CD4-positive, alpha-beta T cell treated with Interleukin-10 for 1 hour (primary cell): Measurements from ENCODE around the gene CDH4.
A peak's percentile ranks its signal among the peaks of the same experiment; 100 is the strongest.
"Not testable (repeated sequence)": the region's sequence is repeated elsewhere in the genome, so short reads cannot be mapped to it uniquely, and the experiment has no call there.

Source experiments
- DNase-seq: peaks from one replicate; pipeline ENCODE4 v3.0.0-alpha.2; 2020

The CDH4 gene

DNA sequence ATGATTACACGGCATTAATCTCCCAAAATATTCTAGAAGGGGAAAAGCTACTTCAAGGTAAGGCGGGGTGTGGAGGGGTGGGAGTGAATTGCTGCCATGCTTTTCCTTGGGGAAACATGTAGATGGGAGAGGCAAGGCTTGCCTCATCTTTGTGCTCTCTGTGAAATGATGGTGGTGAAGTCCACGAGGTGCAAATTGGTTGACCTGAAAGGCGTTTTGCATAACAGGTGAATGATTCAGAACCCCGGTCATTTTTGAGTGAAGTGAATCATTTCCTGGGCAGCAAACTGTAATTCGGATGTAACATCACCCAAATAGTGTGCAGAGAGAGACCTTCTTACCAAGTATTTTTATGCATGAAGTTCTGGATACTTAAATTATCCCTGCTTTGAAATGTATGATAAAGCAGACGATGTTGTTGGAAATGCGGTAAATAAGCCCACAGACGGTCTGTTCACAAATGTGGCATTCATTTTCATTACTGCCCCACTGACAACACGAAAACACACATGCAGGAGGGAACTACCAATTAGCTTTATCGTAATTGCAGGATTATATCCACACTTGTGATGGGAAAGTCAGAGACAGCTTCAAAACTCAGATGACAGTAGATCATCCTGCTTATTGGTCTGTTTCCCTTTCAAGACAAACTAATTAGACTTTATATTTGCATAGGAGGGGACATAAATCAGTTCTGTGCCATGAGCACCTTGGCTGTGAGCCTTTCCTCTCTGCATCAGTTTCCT lies 3.0 kb downstream of the CDH4 start:
- DNase-seq, result no peak

DNA sequence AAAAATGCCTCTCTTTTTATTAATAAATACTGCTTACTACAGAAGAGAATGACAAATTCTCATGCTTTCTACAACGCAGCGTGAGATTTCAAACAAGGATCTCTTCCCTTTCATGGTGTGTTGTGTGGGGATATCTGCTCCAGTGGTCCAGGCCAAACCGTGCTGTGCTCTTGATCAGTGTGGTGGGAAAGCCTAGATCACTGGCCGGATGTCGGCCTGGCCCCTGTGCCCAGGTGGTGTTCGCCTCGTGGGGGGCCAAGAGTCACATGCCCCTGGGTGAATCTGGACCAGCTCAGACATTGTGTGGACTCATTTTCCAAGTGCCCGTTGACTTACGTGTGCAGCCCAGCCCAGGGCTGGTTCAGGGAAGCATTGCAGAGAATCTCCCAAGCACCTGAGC lies 4.3 kb downstream of the CDH4 start:
- DNase-seq, result no peak

DNA sequence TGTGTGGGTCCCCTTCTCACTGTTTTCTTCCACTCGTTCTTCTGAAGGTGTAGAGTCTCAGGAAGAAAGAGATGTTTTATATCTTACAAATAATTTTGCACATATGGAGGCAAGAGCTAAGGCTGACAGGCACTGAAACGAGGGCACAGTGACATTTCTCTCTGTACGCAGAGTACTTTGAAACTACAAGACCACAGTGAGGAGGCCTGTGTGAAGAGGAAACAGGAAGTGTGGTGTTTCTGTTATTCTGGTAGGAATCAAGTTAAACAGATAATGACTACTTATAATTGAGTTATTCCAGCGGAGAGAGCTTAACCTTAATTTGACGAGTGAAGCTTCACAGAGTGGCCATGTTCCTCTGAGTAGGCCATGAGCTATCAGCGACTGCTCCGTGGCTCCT lies 4.8 kb downstream of the CDH4 start:
- no peak for DNase-seq

DNA sequence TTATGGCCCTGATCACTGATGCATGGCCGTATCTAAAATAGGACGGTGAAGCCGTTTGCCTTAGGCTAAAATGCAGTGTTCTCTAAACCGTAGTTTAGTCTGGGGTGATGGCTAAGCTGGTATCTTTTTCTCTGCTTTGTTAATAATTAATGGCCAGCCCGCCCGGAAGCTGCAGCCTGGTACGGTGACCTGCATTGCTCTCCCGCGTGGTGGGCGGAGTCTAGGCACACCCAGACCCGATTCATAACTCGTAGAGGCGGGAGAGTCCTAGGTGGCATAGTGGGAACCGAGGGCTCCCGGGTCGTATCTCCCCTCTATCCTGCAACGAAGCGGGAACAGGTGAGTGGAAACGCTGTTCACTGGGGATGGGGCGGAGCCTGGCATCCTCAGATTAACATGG lies 5.5 kb downstream of the CDH4 start:
- DNase-seq, result no peak

DNA sequence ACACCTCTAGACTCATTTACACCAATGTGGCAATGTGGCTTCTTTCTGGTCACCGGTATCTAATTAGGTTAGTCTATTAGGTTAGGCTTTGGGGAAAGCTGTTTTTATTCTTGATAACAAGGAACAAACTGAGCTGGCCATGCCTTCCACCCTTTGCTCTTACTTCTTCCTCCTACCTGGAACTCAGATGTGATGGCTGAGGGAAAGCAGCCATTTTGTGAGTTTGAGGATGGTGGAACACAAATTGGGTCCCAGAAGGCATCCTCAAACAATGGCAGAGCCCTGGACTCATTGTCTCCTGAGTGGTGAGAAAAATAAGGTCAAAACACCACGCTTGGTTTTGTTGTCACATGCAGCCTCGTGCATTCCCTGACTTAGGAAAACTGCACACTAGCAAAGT lies 7.7 kb downstream of the CDH4 start:
- no peak for DNase-seq

DNA sequence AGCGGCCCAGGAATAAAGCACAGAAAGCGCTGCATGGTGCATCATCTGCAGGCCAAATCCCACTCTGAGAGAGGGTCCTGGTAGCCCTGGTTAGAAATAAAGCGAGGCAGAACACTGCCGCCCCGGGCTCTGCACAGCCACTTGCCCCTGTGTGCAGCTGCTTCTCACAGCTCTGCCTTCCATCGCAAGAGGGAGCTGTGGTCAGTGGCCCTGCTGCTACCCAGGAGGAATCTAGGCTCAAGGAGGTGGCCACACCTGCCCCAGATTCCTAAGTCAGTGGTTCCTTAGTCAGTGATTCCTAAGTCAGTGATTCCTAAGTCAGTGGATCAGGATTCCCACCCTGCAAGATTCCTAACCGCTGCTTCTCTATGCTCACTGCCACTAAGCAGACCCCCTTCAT lies 8.8 kb downstream of the CDH4 start:
- DNase-seq, result no peak

DNA sequence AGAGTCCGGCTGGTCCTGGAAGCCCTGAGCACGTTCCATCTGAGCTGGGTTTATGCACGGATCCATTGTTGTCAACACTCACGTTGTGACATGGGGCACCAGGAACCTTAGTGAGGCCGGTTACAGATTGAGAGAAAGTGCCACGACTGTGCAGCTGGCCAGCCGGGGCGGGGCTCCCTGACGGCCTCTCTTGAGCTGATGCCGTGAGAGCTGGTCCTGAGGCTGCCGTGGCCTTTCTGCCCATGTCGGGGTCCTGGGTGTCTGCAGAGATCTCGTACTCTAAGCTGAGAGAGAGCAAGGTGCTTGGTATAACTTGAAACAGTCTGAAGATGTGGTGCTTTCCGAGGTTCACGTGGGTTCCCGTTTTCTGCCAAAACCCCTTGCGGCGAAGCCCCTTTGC lies 10.0 kb downstream of the CDH4 start:
- DNase-seq, result no peak

DNA sequence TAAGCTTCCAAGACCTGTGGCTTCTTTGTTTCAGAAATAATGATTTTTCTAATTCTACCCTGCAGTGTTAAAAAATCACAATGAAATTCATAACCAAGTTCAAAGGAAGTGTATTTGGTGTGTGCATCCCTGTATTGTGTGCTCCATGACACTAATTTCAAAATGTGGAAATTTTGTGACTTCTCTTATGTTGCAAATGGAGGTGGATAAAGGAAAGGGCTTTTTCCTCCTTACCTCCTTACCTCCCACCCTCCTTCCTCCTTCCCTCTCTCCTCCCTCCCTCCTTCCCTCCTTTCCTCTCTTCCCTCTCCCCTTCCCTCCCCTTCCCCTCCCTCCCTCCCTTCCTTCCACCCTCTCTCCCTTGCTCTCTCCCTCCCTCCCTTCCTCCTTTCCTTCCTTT lies 10.5 kb downstream of the CDH4 start:
- no peak for DNase-seq

DNA sequence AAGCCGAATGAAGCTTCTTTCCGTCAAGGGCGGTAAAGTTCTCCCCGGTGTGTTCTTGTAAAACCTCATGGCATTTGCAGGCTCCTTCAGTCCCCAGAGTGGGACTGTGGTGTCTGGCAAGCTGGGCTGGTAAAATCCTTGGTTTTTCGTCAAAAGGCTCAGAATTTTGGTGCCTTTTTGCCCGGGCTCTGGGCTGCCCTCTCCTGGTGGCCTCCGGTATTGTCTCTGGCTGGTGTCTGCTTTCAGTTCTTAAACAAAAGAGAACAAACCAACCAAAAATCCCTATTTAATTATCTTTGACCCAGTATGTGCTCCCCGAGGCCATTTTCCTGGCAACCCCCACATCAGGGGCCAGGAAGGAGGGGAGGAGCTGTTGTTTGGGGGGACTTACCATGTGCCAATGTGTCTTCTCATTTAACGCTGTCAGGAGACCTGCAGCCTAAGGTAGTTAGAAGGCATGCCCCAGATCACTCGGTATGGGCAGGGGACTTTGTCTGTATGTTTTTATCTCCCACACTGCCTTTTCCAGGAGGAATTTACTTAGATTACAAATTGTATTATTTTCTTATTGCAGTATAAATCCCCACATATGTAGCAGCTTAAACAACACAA lies 11.1 kb downstream of the CDH4 start:
- peak; percentile 20 for DNase-seq

DNA sequence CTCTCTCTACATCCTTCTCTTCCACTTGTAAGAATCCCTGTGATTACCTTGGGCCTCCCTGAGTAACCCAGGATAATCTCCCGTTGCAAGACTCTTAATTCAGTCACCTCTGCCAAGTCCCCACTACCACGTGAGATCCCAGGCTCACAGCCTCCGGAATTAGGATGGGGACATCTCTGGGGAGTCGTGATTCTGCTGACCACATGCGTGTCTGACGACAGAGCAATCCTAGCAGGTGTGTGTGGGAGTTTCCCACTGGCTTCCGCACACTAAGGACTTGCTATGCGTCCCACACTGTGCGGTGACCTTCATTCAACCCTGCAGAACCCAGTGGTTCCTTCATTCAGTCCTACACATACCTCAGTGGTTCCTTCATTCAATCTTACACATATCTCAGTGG lies 11.9 kb downstream of the CDH4 start:
- DNase-seq, result no peak

DNA sequence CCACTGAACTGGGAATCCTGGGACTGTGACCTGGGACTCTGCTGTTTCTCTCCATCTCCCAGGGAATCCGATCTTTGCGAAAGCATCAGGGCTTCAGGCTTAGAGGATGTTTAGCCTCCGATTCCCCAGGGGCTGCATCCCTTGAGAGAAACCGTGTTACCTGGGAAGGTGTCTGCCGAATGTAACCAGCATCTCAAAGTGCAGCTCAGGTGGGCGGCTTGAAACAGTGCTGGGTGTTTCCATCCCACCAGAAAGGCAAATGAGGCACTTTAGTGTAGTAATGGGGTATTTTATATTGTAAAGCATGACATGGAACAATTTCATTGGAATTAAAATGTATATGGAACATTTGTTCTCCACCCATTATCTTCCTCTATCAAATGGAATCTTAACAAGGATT lies 15.2 kb downstream of the CDH4 start:
- DNase-seq, result no peak

DNA sequence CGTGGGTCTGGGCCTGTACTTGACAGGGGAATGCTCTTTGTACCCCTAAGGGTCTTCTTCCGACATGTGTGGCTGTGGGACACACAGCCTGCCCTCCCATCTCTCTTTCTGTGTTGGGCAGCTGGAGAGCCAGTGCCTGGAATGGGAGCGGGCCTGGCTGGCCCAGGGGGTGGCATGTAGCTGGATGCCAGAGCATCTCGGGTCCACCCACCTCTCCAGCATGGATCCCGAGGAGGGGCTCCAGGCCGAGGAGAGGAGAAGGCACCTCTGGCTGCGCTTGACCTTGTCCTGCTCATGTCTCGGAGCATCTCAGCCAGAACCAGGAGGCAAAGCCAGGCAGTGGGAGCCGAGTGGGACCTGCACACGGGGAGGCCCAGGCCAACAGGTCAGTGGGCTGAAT lies 16.0 kb downstream of the CDH4 start:
- DNase-seq, result no peak

DNA sequence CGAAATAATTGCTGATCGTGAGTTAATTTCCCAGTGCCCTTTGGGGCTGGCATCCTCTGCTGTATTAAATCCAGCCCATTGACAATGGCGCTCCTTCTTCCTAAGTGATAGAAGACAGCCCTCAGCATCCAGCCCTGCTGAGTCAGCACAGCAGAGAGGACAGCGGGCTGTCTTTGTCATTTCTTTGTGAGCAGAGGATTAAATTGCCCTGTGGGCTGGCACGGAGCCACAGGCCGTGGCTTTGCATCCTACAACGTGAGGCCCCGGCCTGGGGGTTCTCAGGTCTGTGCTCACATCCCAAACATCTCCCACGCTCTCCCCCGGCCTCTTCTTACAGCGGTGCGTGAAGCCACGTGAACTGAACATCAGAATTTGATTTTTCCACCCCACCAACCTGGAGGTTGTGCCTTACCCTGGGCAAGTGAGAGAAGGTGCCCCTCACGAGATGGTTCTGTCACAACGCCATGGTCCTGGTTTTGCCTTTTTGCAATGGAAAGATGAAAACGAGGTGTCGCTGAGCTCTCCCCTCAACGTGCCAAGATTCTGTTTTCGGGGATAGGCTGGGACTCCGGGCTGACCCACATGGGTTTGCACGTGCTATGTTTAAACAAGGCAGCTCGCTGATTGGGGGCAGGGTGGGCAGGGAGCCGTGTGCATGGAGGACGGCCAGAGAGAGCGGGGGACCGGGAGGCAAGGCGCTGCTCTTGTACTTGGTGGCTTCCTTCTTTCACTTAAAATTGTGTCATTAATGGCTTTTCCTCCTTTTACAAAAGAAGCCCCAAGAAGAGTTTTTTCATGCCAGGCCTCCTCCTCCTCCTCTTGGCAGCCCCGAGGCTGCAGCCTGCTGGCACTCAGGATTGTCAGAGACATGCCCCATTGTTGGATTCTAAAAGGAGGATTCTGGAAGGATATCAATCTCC lies 19.5 kb downstream of the CDH4 start:
- no peak for DNase-seq

DNA sequence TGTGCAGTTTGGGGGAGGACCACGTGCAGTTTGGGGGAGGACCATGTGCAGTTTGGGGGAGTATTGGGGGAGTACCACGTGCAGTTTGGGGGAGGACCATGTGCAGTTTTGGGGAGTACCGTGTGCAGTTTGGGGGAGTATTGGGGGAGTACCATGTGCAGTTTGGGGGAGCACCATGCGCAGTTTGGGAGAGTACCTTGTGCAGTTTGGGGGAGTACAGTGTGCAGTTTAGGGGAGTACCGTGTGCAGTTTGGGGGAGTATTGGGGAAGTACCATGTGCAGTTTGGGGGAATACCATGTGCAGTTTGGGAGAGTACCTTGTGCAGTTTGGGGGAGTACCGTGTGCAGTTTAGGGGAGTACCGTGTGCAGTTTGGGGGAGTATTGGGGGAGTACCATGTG lies 21.0 kb downstream of the CDH4 start:
- not testable (repeated sequence) for DNase-seq

DNA sequence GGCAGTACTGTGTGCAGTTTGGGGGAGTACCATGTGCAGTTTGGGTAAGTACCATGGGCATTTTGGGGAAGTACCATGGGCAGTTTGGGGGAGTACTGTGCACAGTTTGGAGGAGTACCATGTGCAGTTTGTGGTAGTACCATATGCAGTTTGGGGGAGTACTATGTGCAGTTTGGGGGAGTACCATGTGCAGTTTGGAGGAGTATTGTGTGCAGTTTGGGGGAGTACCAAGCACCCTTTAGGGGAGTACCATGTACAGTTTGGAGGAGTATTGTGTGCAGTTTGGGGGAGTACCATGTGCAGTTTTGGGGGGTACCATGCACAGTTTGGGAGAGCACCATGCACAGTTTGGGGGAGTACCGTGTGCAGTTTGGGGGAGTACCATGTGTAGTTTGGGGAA lies 21.6 kb downstream of the CDH4 start:
- DNase-seq, result not testable (repeated sequence)

DNA sequence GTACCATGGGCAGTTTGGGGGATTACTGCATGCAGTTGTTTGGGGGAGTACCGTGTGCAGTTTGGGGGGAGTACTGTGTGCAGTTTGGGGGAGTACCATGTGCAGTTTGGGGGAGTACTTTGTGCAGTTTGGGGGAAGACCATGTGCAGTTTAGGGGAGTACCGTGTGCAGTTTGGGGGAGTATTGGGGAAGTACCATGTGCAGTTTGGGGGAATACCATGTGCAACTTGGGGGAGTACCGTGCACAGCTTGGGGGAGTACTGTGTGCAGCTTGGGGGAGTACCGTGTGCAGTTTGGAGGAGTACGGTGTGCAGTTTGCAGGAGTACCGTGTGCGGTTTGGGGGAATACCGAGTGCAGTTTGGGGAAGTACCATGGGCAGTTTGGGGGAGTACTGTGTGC lies 22.3 kb downstream of the CDH4 start:
- no peak for DNase-seq

DNA sequence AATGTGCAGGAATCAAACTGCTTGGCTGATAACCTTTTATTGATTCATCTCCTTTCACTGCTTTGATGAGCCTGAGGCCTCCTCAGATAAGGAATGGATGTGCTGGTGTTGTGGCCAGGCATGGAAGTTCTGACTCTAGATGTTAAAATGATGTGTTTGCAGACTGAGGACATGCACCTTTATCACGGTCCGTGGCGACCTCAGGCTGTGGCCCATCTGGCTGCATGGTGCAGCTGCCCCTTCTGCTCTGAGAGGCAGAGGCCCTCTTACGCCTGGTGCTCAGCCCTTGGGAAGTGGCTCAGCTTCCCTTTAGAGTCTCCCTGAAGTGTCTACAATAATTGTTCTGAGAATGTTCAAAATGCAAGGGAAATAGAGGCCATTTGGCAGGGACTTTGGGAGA lies 26.2 kb downstream of the CDH4 start:
- no peak for DNase-seq

DNA sequence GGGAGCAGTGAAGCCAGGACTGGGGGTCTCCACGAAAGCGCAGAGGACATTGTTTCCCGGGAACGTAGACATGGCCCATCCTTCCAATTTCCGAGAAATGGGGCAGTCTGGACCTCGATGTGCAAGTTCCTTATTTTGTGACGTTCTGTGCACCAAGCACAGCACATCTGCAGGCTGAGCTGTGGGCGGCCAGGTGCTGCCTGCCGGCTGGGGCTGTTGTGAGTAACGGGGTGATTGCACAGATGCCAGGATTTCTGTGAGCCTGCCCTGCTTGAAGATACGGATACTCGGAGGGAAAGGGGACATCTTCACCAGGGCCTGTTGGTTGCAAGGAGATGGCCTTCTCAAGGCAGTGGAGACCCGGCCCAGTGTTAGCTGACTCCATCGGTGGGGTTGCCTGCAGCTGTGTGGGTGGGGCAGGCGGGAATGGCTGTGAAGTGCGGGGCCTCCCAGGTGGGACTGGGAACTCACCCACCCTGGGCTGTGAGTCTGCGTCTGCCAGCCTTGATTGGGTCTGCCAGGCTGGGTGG lies 27.6 kb downstream of the CDH4 start:
- DNase-seq, result no peak

DNA sequence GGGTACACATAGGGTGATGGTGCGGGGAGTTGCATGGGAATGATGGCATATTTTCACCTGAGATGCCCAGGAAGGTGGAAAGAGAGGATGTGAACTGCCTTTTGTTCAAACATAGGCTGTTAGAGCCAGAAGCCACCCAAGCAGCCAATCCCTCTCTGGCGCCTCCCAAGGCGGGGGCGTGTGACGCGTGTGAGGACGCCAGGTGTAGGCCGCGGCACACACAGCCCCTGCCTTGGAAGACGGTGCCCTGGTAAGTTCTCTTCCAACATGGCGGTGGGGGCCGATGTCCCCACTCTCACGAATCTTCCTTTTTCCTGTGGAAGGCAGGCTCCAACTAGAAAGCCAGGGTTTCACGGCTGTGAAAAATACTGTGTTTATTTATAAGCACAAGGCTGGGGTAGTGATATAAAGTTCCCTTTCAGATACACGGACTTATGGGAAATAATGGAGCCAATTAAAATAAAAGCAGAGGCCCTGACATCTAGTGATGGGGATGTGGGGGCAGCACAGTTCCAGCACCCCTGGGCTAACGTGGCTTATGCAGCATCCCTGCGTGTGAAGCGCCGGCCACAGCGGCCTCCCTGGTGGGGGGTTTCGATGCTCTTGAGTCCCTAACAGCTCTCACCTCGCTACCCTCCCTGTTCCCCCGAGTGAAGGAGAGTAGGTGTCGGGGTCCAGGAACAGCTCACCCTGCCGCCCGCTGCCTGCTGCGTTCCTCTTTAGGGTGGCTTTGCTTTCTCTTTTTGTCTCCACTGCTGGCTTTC lies 28.3 kb downstream of the CDH4 start:
- DNase-seq, result no peak

DNA sequence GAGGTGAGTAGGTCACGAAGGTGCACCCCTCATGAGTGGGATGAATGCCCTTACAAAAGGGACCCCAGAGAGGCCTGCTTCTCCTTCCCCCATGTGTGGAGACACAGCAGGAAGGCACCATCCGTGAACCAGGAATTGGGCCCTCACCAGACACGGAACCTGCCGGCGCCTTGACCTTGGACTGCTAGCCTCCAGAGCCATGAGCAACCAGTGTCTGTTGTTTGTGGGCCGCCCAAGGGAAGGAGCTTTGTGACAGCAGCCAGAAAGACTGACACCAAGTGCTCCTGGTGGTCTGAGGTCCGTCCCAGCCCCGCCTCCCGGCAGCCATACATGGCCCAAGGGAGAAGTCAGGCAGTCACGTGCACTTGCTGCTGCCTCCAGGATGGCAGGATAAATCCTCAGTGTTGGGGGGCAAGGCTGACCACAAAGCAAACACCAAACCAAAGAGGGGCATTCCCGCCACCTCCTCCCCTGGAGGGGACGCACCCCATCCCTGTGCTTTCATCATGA lies 29.3 kb downstream of the CDH4 start:
- DNase-seq, result no peak

DNA sequence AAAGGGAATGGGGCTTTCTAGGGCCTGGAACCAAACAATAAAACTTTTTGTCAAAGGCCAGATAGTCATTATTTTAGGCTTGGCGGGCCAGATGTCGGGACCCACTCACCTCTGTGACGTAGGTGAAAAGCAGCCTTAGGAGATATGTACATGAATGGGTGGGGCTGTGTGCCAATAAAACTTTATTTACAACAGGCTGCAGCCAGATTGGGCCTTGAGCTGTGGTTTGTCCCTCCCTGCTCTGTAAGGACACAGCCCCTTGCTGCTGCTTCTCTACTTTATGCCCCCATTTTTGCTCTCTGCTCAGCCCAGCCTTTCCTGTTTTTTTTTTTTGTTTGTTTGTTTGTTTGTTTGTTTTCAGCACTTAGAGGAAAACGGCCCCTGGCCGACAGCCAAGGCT lies 32.7 kb downstream of the CDH4 start:
- DNase-seq, result no peak

DNA sequence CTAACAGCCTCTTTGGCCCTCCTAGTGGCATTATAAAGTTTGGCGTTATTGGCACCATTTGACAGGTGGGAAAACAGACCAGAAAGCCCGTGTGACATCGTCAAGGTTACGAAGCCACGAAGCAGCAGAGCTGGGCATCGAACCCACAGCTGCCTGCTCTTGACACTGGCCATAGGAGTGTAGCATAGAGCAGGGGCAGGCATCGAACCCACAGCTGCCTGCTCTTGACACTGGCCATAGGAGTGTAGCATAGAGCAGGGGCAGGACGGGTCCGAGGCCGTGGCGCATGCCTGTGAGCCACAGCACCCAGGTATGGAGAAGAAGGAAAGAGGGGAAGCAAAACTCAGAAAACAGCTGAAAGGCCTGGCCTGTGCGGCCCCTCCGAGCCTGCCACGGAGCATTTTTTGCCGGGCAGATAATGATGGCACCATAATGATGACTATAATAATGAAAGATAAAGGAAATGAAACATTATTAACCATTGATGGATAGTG lies 33.1 kb downstream of the CDH4 start:
- DNase-seq, result no peak

DNA sequence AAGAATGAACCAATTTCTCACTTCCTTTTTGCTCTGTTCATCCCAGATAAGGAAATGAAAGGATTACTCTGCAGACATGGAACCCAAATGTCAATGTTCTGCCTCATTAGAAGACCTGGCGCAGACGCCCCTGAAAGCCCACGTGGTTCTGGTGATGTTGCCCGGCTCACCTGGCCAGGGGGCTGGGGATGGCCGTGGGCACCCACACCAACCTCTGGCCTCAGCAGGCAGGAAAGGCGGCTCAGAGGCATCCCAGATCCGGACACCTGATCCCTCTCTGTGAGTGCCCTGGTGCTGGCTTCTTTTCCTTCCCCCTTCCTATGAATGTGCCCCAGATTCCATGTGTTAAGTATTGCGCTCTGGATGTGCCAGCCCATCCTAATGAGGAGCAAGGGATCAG lies 33.6 kb downstream of the CDH4 start:
- no peak for DNase-seq
